Mesothelial cell of epicardium (in vitro differentiated cells): Measurements from ENCODE around the gene GNA14. TPM values are rescaled to one million over a fixed set of nuclear protein-coding genes. Genes with fewer than 3 reads are reported as not detected.
"Not testable (repeated sequence)": the region's sequence is repeated elsewhere in the genome, so short reads cannot be mapped to it uniquely, and the experiment has no call there.

Source experiments
- DNase-seq, 2 experiments: peaks; one replicate each; pipeline ENCODE4 v3.0.0; 2021; ENCODE audit warnings: low spot score in 2 of 2; ENCODE audit not compliant: unreplicated experiment in 2 of 2
- H3K27ac Mint-ChIP-seq: 2 replicates; pipeline ENCODE4 v1.8.0; 2021; ENCODE audit warnings: mixed read lengths
- H3K27me3 Mint-ChIP-seq: 2 replicates; pipeline ENCODE4 v1.8.0; 2021; ENCODE audit warnings: low read depth, mixed read lengths
- H3K36me3 Mint-ChIP-seq: 2 replicates; pipeline ENCODE4 v1.8.0; 2021; ENCODE audit warnings: mixed read lengths
- H3K4me1 Mint-ChIP-seq: 2 replicates; pipeline ENCODE4 v1.8.0; 2021; ENCODE audit warnings: mixed read lengths
- H3K4me3 Mint-ChIP-seq: 2 replicates; pipeline ENCODE4 v1.8.0; 2021; ENCODE audit warnings: mild to moderate bottlenecking, moderate library complexity, mixed read lengths
- H3K9me3 Mint-ChIP-seq: 2 replicates; pipeline ENCODE4 v1.8.0; 2021; ENCODE audit warnings: mixed read lengths
- total RNA-seq: library from RNA; stranded (reverse); gene quantifications from 3 replicates; pipeline ENCODE4 v1.2.1, GENCODE V29; 2021
- TF ChIP-seq, protein P1 (sequence below): fragments of 200-600 bp; sonication (generic); IDR thresholded peaks from one replicate; pipeline ENCODE4 v1.5.0; 2021; ENCODE audit warnings: antibody characterized with exemption; ENCODE audit not compliant: unreplicated experiment

The GNA14 gene
- total RNA-seq, 1 donor from 2014 or later: 0.22 TPM

DNA sequence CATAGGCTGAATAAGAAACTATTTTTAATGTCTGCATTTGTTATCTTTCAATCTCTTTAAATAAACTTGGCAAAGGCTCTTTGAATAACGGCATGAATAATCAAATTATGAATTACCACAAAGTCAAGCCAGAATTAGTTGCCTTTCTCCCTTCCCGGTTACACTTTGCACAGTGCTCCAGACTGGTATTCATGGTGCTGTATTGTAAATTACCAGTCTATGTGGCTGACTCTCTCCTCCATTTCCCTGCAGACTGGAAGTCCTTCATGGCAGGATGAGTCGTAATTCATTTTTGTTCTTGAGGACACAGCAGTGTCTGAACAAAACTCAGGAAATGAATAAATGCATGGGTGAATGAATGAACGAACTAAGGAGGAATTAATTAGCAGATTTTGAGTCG, 142.9 kb downstream of the GNA14 start:
- DNase-seq: no peak
- H3K4me3 Mint-ChIP-seq: no peak overlapping the region
- H3K27ac Mint-ChIP-seq: no peak overlapping the region
- no peaks in the 10 kb centered on the region for H3K9me3 Mint-ChIP-seq
- no peaks in the 10 kb centered on the region for H3K36me3 Mint-ChIP-seq
- peaks cover 38% of the 10 kb centered on the region for H3K4me1 Mint-ChIP-seq
- no peaks in the 10 kb centered on the region for H3K27me3 Mint-ChIP-seq
- TF ChIP-seq, protein P1, sequence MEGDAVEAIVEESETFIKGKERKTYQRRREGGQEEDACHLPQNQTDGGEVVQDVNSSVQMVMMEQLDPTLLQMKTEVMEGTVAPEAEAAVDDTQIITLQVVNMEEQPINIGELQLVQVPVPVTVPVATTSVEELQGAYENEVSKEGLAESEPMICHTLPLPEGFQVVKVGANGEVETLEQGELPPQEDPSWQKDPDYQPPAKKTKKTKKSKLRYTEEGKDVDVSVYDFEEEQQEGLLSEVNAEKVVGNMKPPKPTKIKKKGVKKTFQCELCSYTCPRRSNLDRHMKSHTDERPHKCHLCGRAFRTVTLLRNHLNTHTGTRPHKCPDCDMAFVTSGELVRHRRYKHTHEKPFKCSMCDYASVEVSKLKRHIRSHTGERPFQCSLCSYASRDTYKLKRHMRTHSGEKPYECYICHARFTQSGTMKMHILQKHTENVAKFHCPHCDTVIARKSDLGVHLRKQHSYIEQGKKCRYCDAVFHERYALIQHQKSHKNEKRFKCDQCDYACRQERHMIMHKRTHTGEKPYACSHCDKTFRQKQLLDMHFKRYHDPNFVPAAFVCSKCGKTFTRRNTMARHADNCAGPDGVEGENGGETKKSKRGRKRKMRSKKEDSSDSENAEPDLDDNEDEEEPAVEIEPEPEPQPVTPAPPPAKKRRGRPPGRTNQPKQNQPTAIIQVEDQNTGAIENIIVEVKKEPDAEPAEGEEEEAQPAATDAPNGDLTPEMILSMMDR: no peak

DNA sequence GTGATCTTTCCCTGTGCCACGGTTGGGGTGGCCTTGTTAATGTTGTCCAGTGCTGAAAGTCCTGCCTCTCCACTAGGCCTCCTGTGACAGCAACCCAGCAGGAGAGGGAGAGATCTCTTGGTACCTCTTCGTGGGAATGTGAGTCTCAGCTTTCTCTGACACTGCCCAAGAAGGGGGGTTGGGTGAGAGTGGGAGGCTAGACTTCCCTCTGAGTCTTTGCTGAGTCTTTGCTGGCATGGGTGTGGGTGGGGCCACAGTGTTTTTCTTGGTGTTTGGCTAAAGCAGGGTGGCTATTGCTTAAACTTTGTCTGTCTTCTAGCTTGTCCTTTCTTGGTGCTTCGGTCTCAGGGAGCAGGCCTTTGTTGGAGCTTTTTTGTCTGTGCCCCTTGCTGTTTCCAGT, 145.6 kb downstream of the GNA14 start:
- Mint-ChIP-seq H3K4me1 (peaks cover 23% of the 10 kb centered on the region), H3K27me3 (no peaks in the 10 kb centered on the region), H3K9me3 (no peaks in the 10 kb centered on the region), H3K27ac (no peak overlapping the region), H3K4me3 (no peak overlapping the region), H3K36me3 (no peaks in the 10 kb centered on the region)
- no peak for DNase-seq
- TF ChIP-seq, protein P1: no peak

DNA sequence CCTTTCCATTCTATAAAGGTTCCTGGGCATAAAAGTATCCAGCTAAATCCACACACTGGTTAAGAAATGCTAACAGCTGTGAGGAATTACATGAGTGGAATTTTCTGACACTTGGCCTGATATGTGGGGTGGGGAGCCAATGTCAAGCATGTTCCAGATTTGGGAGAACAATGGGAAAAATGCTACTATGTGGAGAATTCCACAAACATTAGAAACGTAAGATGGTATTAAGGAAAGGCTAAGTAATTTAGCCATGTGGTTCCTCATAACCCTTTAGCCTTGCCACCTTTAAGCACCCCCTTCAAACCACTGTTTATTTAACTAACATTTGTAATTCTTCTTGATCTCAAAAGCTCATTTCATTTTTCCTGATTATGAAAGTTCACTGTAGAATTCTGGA, 149.2 kb downstream of the GNA14 start:
- H3K9me3 Mint-ChIP-seq: no peaks in the 10 kb centered on the region
- no peaks in the 10 kb centered on the region for H3K27me3 Mint-ChIP-seq
- peak overlapping the region; percentile 56 for H3K27ac Mint-ChIP-seq
- TF ChIP-seq, protein P1: no peak
- no peaks in the 10 kb centered on the region for H3K36me3 Mint-ChIP-seq
- no peak overlapping the region for H3K4me3 Mint-ChIP-seq
- H3K4me1 Mint-ChIP-seq: peaks cover 19% of the 10 kb centered on the region
- DNase-seq: no peak

DNA sequence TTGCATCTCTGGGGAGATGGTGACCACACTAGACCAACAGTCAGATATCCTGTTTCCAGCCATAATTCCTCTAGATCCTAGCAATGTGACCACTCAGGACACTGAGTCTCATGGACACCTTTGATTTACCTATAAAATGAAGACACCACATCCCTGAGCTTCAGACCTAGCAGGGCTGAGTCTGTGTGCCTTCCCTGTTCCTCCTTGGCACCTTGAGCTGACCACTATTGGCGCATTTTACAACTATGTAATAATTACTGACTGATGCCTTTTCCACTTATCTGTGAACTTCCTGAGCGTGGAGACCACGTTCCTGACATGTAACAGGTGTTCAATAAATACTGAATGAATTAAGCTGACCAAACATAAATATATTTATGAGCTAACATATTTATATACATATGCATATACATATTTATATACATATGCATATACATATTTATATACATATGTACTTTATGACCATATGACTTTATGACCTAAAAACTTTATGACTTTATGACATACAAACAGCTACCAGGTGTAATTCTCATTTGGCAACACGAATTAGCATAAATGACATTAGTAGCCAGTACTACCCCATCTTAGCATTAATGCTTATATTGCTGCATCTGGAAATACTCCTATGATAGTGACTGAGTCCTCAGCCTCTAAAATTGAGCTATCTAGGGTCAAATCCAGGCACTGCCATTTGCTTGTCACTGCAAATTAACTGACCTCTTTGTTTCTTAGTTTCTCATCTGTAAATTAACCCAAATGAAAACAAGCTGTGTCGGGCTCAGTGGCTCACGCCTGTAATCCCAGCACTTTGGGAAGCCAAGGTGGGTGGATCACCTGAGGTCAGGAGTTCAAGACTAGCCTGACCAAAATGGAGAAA, 150.6 kb downstream of the GNA14 start:
- Mint-ChIP-seq H3K4me1 (peaks cover 19% of the 10 kb centered on the region), H3K9me3 (peaks cover 3% of the 10 kb centered on the region), H3K27me3 (no peaks in the 10 kb centered on the region), H3K36me3 (no peaks in the 10 kb centered on the region), H3K4me3 (no peak overlapping the region), H3K27ac (peak overlapping the region; percentile 15)
- DNase-seq: no peak
- TF ChIP-seq, protein P1: no peak

DNA sequence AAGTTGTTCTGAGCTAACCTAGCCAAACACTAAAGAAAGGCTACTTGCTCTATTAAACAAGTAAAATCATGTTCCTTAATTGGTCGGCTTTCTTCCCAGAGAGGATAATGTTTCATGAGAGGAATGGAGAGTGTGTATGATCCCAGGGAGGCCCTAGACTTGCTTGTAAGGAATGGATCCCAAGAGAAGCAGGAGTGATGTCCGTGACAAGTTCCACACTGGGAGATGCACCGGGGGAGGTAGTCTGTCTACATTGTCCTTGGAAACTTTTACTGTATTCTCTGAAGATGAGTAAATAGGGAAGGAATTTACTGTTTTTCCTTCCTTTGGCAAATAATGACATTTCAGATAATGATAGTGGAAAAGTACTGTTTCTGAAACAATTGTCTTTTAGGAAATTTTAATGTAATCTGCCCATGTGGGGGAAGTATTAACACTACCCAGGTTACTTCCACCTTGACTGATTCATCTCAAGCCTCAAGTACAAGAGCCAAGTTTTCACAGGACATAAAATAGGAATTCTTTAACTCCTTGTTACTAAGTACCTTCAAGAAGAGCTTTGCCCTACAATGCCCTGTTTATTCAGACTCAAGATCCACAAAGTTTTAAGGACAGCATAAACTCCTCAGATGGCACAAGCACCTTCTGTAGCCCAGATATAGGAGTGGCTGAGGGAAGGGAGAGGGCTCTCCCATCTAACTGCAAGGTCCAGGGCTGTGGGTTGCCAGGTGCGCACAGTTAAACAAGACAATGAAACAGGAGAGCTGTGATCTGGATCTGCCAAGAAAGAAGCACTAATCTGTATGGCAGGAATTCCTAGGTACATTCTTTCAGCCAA, 152.1 kb downstream of the GNA14 start:
- no peak overlapping the region for H3K4me3 Mint-ChIP-seq
- peak overlapping the region; percentile 90 for H3K27ac Mint-ChIP-seq
- TF ChIP-seq, protein P1: no peak
- H3K9me3 Mint-ChIP-seq: peaks cover 18% of the 10 kb centered on the region
- peaks cover 19% of the 10 kb centered on the region for H3K4me1 Mint-ChIP-seq
- peaks cover under 1% of the 10 kb centered on the region for H3K36me3 Mint-ChIP-seq
- H3K27me3 Mint-ChIP-seq: no peaks in the 10 kb centered on the region
- DNase-seq: no peak

DNA sequence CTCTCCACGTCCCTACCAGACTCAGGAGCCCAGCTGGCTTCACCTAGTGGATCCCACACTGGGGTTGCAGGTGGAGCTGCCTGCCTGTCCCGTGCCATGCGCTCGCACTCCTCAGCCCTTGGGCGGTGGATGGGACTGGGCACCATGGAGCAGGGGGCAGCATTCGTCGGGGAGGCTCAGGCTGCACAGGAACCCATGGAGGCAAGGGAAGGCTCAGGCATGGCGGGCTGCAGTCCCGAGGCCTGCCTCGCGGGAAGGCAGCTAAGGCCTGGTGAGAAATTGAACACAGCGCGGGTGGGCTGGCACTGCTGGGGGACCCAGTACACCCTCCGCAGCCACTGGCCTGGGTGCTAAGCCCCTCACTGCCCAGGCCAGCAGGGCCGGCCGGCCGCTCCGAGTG, 157.8 kb downstream of the GNA14 start:
- DNase-seq, H3K36me3 Mint-ChIP-seq, H3K4me3 Mint-ChIP-seq, H3K27me3 Mint-ChIP-seq, H3K27ac Mint-ChIP-seq, H3K4me1 Mint-ChIP-seq: not testable (repeated sequence)
- peaks cover 37% of the 10 kb centered on the region for H3K9me3 Mint-ChIP-seq

DNA sequence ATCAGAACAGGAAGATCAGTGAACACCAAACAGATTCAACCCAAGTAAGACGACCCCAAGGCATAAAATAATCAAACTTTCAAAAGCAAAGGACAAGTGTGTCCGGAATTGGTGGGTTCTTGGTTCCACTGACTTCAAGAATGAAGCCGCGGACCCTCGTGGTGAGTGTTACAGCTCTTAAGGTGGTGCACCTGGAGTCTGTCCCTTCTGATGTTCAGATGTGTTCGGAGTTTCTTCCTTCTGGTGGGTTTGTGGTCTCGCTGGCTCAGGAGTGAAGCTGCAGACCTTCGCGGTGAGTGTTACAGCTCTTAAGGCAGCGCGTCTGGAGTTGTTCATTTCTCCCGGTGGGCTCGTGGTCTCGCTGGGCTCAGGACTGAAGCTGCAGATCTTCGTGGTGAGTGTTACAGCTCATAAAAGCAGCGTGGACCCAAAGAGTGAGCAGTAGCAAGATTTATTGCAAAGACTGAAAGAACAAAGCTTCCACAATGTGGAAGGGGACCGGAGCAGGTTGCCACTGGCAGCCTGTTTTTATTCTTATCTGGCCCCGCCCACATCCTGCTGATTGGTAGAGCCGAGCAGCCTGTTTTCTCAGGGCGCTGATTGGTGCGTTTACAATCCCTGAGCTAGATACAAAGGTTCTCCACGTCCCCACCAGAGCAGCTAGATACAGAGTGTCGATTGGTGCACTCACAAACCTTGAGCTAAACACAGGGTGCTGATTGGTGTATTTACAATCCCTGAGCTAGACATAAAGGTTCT, 158.5 kb downstream of the GNA14 start:
- H3K27ac Mint-ChIP-seq: not testable (repeated sequence)

More for the DNA sequence above, 158.5 kb downstream of the GNA14 start:
- not testable (repeated sequence) for H3K36me3 Mint-ChIP-seq, H3K27me3 Mint-ChIP-seq, H3K4me3 Mint-ChIP-seq, DNase-seq, H3K4me1 Mint-ChIP-seq
- peaks cover 42% of the 10 kb centered on the region for H3K9me3 Mint-ChIP-seq
